A549 (cell line): Measurements from ENCODE around the gene TMEM40.

Experiments used
- CTCF ChIP-seq: fragments of >200 bp; sonication (Bioruptor Twin); formaldehyde crosslinking; IDR thresholded peaks from 3 replicates; pipeline ENCODE4 v1.5.1; 2016
- EP300 ChIP-seq, 2 experiments: fragments of >200 bp; sonication (Bioruptor Twin); formaldehyde crosslinking; IDR thresholded peaks; 2 replicates in 1 of 2; 3 replicates in 1 of 2; pipeline ENCODE4 v1.6.1; 2016 to 2017
- FOXS1 ChIP-seq: fragments of 250-450 bp; sonication (Bioruptor Pico); IDR thresholded peaks from 2 replicates; pipeline ENCODE4 v1.5.0; 2020; ENCODE audit warnings: mild to moderate bottlenecking, moderate library complexity
- HDAC2 ChIP-seq: fragments of 200-600 bp; sonication (generic); IDR thresholded peaks from 2 replicates; pipeline ENCODE4 v1.6.1; 2016
- JUN ChIP-seq, 2 experiments: fragments of >200 bp; sonication (Bioruptor Twin); formaldehyde crosslinking; IDR thresholded peaks; 2 replicates in 1 of 2; 3 replicates in 1 of 2; pipeline ENCODE4 v1.6.1; 2016 to 2017
- NR3C1 ChIP-seq: fragments of >200 bp; sonication (Bioruptor Twin); formaldehyde crosslinking; IDR thresholded peaks from 3 replicates; pipeline ENCODE4 v1.6.1; 2017
- POLR2AphosphoS2 ChIP-seq: conservative IDR thresholded peaks from 2 replicates; pipeline ENCODE4 v1.6.1; 2012; ENCODE audit warnings: low read length, improper control_type of control experiment, inconsistent platforms
- RFX5 ChIP-seq: fragments of 450-650 bp; IDR thresholded peaks from 2 replicates; pipeline ENCODE4 v1.7.1; 2014; ENCODE audit warnings: antibody characterized with exemption, mild to moderate bottlenecking, moderate library complexity
- SMC3 ChIP-seq: fragments of >200 bp; sonication (Bioruptor Twin); formaldehyde crosslinking; IDR thresholded peaks from 3 replicates; pipeline ENCODE4 v1.6.1; 2018; ENCODE audit warnings: inconsistent platforms
- SREBF2 ChIP-seq: fragments of 450-650 bp; IDR thresholded peaks from 2 replicates; pipeline ENCODE4 v1.6.1; 2014; ENCODE audit warnings: mild to moderate bottlenecking, moderate library complexity

DNA sequence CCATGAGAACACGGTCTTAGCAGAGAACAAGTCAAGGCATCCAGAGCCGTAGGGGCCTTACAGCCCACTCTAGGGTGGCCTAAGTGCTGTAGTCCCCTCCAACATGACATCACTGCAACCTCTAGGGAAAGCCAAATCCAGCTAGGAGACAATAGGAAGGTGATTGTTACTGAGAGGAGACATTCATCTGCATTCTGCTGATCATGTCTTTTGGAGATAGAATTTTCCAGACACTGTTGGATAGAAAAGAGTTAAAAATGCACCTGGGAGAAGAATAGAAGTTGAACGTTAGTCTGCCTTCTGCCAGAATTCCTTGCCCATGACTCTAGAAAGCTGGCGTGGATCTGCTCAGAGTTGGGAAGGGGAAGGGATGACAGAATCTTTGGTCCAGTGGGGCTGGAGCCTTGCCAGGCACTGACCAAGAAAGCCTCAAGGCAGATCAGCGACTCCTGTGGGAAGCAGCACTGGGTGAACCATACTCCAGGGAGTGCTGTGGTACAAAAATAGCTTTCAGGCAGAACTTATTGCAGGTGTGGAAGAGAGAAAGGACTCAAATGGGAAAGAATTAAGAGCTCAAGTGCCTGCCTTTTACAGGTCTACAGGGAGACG is 50.4 kb downstream of the TMEM40 start:
- TF ChIP-seq CTCF = no peak
- TF ChIP-seq JUN (IDR thresholded peaks at IDR 0.05) = no peak
- TF ChIP-seq HDAC2 = no peak
- no peak for TF ChIP-seq SMC3
- TF ChIP-seq RFX5 = no peak
- no peak for TF ChIP-seq NR3C1
- no peak for TF ChIP-seq SREBF2
- TF ChIP-seq POLR2AphosphoS2 = no peak
- TF ChIP-seq EP300 (IDR thresholded peaks at IDR 0.05) = no peak
- no peak for TF ChIP-seq FOXS1 (CRISPR knock-in tag)
